Smooth muscle cell of the brain vasculature (primary cell): ENCODE results near the gene VASH2.
A peak's percentile ranks its signal among the peaks of the same experiment; 100 is the strongest.
"Not testable (repeated sequence)": the region's sequence is repeated elsewhere in the genome, so short reads cannot be mapped to it uniquely, and the experiment has no call there.

Experiments
- DNase-seq: peaks from one replicate; pipeline ENCODE4 v3.0.0-alpha.2; 2012; ENCODE audit warnings: low read depth, low spot score

The VASH2 gene

DNA sequence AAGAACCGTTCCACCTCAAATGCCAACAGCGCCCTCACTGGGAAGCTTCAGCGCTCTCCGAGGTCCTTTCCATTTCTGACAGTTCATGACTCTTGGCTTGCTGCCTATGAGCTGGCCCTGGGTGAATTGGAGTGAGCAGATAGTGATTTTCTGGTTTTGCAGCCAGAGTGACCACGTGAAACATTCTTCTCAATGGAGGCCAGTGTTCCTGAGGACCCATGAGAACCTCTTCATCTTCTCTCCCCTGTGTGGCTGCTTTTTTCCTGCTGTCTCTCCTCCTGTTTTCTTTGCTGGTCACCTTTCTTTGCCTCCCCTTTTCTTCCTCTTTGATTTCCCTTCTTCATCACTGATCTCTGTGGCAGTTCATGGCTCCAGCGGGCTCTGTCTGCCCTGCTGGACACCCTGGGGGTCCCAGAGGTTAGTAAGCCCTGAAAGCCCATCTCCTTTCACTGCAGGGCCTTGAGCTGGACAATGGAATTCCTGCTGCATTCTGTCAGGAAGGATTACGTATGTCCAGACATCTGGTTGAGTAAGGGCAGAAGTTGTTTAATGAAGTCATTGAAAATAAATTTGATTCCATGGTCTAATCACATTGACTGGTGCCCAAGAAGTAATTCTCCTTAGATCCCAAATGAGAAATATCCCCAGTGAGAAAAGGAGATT, 29.9 kb downstream of the VASH2 start:
- no peak for DNase-seq

DNA sequence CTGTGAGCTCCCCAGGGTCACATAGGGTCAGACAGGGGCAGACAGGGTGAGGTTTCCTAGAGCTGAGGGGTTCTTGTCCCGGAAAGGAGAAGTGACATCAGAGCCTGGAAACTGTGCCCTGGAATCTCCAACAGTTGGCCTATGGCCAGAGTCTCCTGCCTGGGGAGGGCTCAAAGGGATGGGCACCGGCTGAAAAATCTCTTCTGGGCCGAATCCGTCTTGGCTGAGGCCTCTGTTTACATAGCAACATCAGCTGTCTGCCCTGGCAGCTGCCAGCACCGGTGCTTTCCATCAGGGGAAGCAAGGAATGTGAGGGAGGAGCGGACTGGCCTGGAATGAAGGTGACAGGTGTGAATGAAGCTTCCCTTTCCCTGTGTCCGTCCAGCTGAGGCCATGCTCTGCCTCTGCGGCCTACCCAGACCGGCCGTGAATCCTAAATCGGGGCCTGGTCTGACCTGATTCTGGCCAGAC, 30.7 kb downstream of the VASH2 start:
- no peak for DNase-seq

DNA sequence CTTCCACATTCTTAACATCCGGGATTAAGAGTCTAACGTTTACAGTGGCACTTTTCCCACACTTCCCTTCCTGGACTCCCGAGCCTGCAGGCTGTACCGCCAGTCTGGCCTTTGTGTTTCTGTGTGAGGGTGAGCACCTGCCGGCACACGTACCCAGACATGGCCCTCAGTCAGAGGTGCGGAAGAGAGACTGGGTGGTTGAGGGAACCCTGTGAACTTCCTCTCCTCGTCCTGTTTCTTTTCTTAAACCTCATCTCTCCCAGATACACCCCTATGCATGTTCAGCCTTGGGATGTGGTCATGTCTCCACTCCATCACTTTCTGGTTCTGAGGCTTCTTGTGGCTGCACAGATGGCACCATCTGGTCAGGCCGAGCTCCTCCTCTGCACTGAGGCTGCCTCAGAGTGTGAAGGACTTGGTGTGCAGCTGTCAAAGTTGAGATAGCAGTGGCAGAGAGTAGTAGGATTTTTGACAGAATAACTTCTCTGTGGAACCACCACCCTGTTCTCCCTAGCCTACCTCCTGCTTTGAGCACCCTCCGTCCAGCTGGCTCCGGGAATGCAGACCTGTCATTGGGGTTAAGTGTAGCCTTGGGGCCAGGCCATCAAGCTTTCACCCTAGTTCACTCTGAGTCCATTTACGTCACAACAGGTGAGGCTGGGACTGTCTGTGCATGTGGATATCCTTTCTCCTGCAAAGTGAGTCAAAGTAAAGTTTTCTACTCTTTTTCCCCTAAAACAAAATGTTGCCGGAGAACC, 31.4 kb downstream of the VASH2 start:
- DNase-seq, result no peak

DNA sequence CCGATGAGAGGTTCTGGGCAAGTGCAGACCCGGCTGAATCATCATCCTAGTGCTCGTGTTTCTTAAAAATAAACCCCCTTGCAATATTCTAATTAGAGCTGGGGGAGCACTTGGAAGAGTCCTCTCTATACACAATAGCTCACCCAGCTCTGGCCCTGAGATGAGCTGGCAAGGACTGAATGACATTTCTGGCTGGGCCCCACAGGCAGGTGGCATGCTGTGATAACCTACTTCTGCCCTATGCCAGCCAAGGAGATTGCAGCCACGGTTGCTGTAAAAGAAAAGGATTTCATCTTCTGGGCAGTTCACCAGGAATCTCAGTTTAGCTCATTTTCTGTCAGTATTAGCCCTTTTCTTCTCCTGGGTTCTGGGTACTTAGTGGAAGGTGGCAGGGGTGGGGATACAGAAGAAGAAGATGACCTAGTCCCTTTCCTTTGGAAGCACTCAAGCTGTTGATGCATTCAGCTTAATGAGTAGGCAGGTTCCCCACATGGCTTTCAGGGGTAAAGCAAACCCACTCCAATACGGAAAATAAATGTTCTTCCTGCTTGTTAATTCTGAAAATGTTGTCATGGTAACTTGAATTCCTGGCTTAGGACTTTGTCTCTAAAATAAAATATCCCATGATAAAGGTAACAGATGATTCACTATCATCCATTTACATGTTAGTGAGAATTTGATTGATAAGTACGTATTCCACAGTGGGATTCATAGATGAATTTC, 32.2 kb downstream of the VASH2 start:
- no peak for DNase-seq

DNA sequence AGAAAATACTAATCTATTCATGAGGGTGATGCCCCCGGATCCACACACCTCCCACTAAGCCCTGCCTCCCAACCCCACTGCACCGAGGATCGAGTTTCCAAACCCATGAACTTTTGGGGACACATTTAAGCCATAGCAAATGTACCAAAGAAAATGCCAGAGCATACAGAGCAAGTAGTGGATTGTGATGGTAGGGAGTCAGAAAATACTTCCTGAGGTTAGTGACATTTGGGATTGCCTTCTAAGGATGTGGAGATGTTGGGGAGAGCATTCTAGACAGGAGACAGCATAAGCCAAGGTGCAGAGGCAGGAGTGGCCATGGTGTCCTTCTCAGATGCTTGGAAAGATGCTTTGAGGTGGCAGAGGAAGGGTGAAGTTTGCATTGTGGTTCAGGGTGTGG, 33.1 kb downstream of the VASH2 start:
- DNase-seq, result no peak

DNA sequence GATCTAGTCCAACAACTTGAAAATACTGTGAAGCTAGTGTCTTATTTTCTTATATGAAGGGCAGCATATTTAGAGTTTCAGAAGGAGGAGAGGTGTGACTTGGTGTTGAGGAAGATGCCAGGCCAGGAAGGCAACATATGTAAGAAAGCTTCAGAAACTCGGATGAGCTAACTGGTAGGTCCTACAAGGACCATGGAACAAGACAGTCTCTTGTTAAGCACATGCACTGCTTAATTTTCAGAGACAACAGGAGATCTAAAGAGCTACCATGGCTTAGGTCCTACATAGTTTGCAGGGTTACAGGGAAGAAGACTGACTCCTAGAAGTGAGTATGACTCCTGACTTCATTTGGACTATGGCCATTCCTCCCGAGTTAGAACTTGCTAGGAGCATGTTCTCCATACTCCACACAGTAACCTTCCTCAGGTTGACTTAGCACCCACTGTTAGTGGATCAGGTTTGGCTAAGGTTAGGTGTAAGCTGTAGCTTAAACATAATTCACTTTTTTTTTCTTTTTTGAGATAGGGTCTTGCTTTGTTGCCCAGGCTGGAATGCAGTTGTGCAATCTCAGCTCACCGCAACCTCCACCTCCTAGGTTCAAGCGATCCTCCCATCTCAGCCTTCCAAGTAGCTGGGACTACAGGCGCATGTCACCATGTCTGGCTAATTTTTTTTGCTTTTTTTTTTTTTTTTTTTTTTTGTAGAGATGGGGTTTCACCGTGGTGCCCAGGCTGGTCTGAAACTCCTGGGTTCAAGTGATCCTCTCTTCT, 34.4 kb downstream of the VASH2 start:
- no peak for DNase-seq

DNA sequence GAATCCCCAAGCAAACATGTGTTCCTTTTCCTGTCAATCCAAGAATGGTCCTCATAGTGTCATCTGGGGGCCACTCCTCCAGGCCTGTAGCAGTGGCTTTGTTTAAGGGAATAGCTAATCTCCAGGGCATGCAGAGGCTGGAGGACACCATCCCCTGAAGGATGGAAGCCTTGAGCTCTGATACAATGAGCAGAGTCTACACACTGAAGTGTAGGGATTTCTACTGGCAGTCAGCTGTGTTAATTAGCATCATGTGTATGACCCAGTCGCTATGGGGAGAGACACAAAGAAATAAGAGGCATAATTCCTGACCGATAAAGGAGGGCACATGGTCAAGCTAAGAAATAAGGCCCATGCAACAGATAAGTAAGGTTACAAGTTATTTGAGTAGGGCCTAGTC, 36.2 kb downstream of the VASH2 start:
- DNase-seq, result no peak

DNA sequence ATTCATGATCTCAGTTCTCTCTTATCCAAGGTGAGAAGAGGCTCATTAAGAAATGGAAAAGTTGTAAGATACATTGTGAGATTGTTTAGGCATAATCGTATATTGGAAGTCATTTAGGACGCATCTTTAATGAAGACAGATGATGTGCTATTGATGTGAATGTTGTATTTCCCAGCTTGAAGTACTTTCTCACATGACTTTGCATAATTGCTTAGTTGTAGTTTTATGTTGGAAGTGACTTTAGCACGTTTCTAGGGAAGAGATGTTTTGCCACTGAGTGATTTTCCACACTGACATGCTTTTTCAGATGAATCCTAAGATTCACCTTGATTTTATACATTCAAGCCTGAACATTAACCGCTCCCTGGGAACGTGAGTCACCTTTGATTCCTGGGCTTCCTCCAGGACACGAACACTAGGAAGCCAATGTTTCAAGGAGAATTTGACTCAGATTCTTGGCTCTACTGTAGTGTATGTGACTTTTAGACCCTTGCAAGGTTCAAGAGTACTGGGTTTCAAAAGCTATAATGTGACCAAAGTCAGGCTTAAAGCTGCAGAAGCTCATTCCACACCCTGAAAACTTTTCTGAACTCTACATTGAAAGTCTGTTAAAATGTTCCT, 37.5 kb downstream of the VASH2 start:
- DNase-seq, result no peak

DNA sequence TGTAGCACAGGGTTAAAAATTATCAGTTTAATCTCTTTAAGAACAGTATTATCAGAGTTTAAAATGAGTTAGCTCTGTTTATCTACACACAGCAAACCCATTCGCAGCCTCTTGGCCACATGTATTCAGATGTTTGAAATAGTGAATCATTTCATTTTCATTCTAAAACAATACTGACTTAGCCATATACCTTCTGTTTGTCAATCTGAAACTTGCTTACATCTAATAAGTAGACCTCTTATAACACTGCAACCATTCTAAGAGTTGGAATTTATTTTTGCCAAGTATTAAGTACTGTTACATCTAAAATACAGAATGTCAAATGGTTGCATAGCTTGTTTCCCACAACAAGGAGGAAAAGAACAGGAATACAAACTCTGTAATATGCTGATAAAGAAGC, 39.9 kb downstream of the VASH2 start:
- no peak for DNase-seq

DNA sequence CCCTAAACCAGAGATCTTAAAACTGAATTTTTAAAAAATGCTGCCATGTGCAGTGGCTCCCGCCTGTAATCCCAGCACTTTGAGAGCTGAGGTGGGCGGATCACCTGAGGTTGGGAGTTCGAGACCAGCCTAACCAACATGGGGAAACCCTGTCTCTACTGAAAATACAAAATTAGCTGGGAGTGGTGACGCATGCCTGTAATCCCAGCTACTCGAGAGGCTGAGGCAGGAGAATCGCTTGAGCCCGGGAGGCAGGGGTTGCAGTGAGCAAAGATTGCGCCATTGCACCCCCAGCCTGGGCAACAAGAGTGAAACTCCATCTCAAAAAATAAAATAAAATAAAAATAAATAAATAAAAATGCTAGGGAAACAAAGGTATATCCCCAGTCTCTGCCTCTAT, 43.6 kb downstream of the VASH2 start:
- DNase-seq, result not testable (repeated sequence)

DNA sequence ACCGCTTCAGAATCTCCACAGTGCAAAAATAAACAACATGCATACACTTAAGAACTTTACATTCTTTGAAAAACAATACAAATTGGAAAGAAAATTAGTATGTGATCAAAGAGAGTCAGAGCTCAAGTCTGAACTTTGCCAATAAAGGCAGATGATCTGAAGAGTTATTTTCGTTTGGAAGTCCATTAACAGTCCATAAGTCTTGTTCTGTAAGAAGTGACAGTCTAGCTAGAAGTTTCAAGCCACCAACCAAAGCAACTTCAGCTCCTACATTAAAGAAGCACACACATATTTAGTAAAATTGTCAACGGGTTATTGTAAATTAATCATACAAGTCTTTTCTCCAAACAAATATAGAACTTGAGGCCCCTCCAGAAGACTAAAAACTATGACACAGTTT, 44.6 kb downstream of the VASH2 start:
- no peak for DNase-seq

DNA sequence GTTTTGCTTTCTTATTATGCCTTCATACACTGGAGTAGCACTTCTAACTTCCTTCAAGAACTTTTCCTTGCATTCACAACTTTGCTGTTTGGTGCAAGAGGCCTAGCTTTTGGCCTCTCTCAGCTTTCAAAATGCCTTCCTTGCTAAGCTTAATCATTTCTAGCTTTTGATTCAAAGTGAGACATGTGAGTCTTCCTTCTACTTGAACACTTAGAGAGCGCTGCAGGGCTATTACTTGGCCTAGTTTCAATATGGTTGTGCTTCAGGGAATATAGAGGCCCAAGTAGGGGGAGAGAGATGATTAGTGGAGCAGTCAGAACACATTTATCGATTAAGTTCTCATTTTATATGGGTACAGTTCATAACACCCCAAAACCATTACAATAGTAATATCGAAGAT, 52.9 kb downstream of the VASH2 start:
- DNase-seq, result no peak

DNA sequence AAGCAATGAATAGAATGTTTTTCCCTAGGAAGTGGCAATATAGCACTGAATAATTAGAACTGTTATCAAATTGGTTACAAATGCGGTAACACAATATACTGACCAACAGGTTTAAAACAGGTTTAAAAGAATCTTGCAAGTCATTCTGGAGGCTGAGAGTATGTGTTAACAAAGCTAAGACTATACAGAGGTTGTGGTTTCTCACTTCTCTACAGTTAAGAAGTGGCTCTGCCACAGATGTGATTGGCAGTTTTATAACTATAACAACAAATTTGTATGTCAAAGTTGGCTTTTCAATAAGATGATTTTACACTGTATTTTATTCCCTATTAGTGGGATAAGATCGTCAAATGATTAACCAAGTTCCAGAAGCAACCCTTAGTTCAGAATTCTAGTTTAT, 58.2 kb downstream of the VASH2 start:
- no peak for DNase-seq

DNA sequence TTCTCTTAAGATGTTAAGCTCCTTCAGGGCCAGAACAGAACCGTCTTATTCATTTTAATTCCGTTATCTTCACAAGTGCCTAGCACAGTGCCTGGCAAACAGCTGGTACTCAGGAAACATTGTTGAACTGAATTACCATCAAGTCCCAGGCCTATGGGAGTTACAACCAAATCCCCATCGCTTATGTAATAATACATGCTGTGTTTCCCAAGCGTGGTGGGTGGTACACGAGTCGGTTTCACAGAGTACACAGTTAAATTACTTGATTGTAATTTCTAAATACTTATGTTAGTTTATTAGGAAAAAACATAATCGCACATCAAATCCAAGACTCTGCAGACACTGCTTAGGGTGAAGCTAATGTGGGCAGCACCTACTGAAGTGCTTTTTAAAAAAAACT, 64.3 kb downstream of the VASH2 start:
- no peak for DNase-seq

DNA sequence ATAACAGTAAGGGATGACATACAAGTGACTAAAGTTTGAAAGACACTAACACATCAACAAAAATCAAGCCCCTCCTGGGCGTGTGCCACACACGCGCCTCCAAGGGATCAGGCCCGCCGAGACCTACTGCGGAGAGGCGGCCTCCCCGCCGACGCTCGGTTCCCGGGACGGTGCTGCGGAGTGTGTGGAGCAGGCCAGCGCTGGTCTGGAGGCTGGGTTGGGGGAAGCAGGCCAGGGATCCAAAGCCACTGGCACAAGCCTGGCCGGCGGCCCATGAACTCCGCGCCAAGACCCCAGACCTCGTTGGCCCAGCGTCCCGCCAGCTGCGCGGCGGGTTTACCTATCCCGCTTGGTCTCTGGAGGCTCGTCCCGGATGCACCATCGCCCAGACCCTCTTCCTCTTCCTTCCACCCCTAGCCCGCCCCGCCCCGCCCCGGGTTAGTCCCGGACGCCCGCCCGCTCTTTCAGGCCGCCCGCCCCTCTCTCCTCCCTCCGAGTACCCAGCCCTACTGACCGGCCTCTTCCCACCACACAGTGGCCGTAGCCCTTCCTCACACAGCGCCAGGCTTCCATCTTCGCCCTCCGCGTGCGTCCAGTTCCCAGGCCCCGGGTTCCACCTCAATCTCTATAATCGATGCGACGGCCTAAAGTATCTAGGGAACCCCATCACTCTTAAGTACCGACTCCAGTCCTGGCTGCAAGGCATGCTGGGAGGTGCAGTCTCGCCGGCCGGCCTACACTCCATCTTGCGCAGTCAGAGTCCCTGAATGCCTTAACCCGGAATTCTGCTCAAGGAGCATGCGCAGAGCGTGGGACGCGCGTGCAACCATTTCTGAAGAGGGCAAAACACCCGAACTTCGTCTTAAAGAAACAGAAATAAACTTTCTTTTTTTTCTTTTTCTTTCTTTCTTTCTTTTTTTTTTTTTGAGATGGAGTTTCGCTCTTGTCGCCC, 65.0 kb downstream of the VASH2 start, which contains the start of gene ANGEL2:
Gene ANGEL2 (minus strand): TSS at position 769 of the 952 bp plus-strand sequence. CDS start 196 bp downstream, at position 573.
- peak; percentile 97 for DNase-seq

DNA sequence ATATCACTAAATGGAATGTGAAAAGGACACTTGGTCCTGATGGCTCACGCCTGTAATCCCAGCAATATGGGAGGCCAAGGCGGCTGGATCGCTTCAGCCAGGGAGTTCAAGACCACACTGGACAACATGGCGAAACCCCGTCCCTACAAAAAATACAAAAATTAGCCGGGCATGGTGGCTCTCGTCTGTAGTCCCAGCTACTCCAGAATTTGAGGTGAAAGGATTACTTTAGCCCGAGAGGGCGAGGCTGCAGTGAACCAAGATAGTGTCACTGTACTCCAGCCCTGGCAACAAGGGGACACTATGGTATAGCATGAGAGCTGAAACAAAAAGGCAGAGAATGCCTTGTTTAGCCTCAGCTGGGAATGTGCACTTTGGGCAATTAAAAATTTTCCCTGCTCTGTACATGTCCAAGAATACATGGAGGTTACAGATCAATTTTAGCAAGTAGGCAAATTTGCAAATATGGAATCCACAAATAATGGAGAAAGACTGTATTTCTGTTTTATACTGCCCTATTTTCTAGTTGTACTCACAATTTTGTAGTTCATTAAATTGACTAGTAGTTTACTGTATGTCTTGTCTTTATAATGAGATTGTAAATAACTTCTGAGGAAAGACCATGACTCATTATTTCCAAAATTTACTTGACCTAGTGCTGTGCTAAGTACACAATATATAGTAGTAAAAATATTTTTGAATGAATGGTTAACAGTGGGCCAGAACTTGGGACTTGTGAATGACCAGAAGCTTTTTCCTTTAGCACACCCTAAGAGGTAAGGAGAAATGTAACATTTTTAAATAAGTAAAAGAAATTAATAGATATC, 67.3 kb downstream of the VASH2 start:
- no peak for DNase-seq

DNA sequence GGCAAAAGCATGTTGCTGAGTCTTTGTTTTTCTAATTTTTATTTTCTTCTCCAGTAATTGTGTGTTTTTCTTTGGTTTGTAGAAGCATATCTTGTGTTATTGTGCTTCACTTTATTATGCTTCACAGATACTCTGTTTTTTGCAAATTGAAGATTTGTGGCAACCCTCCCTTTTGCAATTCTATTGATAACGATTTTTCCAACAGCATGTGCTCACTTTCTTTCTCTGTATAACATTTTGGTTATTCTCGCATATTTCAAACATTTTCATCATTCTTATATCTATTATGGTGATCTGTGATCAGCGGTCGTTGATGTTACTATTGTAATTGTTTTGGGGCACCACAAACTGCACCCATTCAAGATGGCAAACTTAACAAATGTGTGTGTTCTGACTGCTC, 69.1 kb downstream of the VASH2 start:
- DNase-seq, result no peak

DNA sequence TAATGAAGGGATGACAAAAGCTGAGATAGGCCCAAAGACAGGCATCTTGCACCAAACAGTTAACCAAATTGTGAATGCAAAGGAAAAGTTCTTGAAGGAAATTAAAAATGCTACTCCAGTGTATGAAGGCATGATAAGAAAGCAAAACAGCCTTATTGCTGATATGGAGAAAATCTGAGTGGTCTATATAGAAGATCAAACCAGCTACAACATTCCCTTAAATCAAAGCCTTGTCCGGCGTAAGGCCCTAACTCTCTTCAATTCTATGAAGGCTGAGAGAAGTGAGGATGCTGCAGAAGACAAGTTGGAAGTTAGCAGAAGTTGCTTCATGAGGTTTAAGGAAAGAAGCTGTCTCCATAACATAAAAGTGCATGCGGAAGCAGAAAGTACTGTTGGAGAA, 69.7 kb downstream of the VASH2 start:
- no peak for DNase-seq

DNA sequence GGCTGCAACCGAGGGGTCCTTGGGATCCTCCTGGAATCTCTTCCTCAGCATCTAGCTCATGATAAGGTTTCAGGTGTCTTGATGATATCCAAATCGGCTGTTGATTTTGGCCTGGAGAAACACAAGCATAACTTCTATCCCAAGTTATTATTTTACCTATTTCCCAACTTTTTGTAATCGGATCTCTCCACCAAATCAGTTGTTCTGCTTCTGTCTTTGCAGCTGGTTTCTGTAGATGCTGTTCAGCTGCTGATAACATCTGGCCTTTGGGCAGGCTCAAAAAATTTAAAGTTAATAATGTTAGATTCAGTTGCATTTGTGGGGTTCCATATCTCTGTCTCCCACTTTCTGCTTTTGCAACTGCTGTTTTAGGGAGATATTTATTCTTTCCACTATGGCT, 76.7 kb downstream of the VASH2 start:
- DNase-seq, result not testable (repeated sequence)
